SK-N-SH treated with all-trans-retinoic acid at 6 μM for 48 hours (cell line): ENCODE data around the gene YPEL1.

ENCODE experiments used
- ARNTL ChIP-seq: fragments of 450-650 bp; formaldehyde crosslinking; IDR thresholded peaks from 2 replicates; pipeline ENCODE4 v1.5.0; 2020; ENCODE audit warnings: low read depth, mild to moderate bottlenecking, moderate library complexity, borderline replicate concordance
- BACH2 ChIP-seq: fragments of 250-450 bp; sonication (Bioruptor Pico); IDR thresholded peaks from 2 replicates; pipeline ENCODE4 v1.9.0; 2021; ENCODE audit warnings: mild to moderate bottlenecking, borderline replicate concordance
- CSDC2 ChIP-seq: fragments of 250-450 bp; sonication (Bioruptor Pico); IDR thresholded peaks from 2 replicates; pipeline ENCODE4 v1.5.0; 2020; ENCODE audit warnings: mild to moderate bottlenecking, moderate library complexity
- CSRNP3 ChIP-seq: fragments of 250-450 bp; sonication (Bioruptor Pico); IDR thresholded peaks from 2 replicates; pipeline ENCODE4 v1.5.1; 2021; ENCODE audit warnings: mild to moderate bottlenecking, moderate library complexity
- ESRRG ChIP-seq: fragments of 250-450 bp; sonication (Bioruptor Pico); IDR thresholded peaks from 2 replicates; pipeline ENCODE4 v1.6.1; 2021; ENCODE audit warnings: mild to moderate bottlenecking
- RARB ChIP-seq: fragments of 250-450 bp; sonication (Bioruptor Pico); IDR thresholded peaks from 2 replicates; pipeline ENCODE4 v1.8.0; 2021; ENCODE audit warnings: mild to moderate bottlenecking, moderate library complexity
- ZFP30 ChIP-seq: fragments of 450-650 bp; formaldehyde crosslinking; IDR thresholded peaks from 2 replicates; pipeline ENCODE4 v1.5.0; 2022; ENCODE audit warnings: mild to moderate bottlenecking, moderate library complexity
- ZNF565 ChIP-seq: fragments of 450-650 bp; formaldehyde crosslinking; conservative IDR thresholded peaks from 2 replicates; pipeline ENCODE4 v1.5.0; 2020; ENCODE audit warnings: low read depth, mild to moderate bottlenecking, moderate library complexity
- ZNF8 ChIP-seq: fragments of 450-650 bp; formaldehyde crosslinking; IDR thresholded peaks from 2 replicates; pipeline ENCODE4 v1.5.0; 2020; ENCODE audit warnings: mild to moderate bottlenecking, moderate library complexity
- TF ChIP-seq, protein P1 (sequence below): fragments of 250-450 bp; sonication (Bioruptor Pico); IDR thresholded peaks from 2 replicates; pipeline ENCODE4 v1.8.0; 2020; ENCODE audit warnings: mild to moderate bottlenecking, moderate library complexity, borderline replicate concordance

DNA sequence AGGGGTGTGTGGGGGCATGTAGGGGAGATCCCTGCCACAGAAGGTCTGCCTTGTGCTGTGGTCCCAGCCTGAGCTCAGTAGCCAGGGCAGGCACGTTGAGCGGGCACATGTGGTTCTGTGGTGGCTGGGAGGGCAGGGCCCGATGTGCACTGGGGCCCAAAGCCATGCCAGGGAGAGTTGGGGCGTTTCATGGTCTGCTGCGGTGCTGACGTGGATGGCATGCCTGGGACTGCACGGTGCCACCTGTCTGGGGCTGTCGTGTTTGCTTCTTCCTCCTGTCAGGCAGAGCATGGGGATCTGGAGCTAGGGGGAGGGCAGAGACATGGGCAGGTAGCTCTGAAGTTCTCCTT is 50.5 kb downstream of the YPEL1 start:
- TF ChIP-seq, protein P1, sequence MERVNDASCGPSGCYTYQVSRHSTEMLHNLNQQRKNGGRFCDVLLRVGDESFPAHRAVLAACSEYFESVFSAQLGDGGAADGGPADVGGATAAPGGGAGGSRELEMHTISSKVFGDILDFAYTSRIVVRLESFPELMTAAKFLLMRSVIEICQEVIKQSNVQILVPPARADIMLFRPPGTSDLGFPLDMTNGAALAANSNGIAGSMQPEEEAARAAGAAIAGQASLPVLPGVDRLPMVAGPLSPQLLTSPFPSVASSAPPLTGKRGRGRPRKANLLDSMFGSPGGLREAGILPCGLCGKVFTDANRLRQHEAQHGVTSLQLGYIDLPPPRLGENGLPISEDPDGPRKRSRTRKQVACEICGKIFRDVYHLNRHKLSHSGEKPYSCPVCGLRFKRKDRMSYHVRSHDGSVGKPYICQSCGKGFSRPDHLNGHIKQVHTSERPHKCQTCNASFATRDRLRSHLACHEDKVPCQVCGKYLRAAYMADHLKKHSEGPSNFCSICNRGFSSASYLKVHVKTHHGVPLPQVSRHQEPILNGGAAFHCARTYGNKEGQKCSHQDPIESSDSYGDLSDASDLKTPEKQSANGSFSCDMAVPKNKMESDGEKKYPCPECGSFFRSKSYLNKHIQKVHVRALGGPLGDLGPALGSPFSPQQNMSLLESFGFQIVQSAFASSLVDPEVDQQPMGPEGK = no peak
- TF ChIP-seq RARB (CRISPR knock-in tag) (no peak), CSRNP3 (CRISPR knock-in tag) (no peak), BACH2 (CRISPR knock-in tag) (no peak), ARNTL (CRISPR knock-in tag) (no peak), ZNF565 (CRISPR knock-in tag) (no peak), ESRRG (no peak), ZFP30 (CRISPR knock-in tag) (no peak), CSDC2 (no peak), ZNF8 (CRISPR knock-in tag) (no peak)
